HUES48 (cell line): ENCODE data around the gene OTOS.

ENCODE experiments used
- H3K27ac ChIP-seq: one replicate; pipeline ENCODE4 v1.7.0; 2013; ENCODE audit warnings: low read depth, low read length, inconsistent platforms
- H3K27me3 ChIP-seq: 2 replicates; pipeline ENCODE4 v1.6.1; 2013; ENCODE audit warnings: mild to moderate bottlenecking, low read length; ENCODE audit not compliant: control insufficient read depth, insufficient read depth
- H3K36me3 ChIP-seq: 2 replicates; pipeline ENCODE4 v1.6.1; 2013; ENCODE audit warnings: low read length; ENCODE audit not compliant: control insufficient read depth, insufficient read depth
- H3K4me1 ChIP-seq: 2 replicates; pipeline ENCODE4 v1.6.1; 2013; ENCODE audit warnings: mild to moderate bottlenecking, low read length; ENCODE audit not compliant: control insufficient read depth, insufficient read depth
- H3K4me3 ChIP-seq: 2 replicates; pipeline ENCODE4 v1.5.1; 2013; ENCODE audit warnings: mild to moderate bottlenecking, low read depth, low read length
- H3K9ac ChIP-seq: 2 replicates; pipeline ENCODE4 v1.6.1; 2013; ENCODE audit warnings: mild to moderate bottlenecking, low read depth, low read length, moderate library complexity
- H3K9me3 ChIP-seq: 2 replicates; pipeline ENCODE4 v1.6.1; 2013; ENCODE audit warnings: low read length; ENCODE audit not compliant: control insufficient read depth, insufficient read depth

The OTOS gene

GRCh38 chr2:240179186-240179815 is 38.8 kb upstream of the OTOS start:
- Histone ChIP-seq H3K9ac (no peak overlapping the region), H3K4me3 (no peak overlapping the region), H3K4me1 (no peaks in the 10 kb centered on the region), H3K27me3 (no peaks in the 10 kb centered on the region), H3K36me3 (no peaks in the 10 kb centered on the region), H3K27ac (no peak overlapping the region), H3K9me3 (no peaks in the 10 kb centered on the region)

- no peaks in the 10 kb centered on the region for H3K27me3 ChIP-seq
Measured at GRCh38 chr2:240178564-240178963, 38.1 kb upstream of the OTOS start.

GRCh38 chr2:240174496-240174895 is 34.0 kb upstream of the OTOS start:
- H3K4me3 ChIP-seq = no peak overlapping the region
- H3K9ac ChIP-seq = no peak overlapping the region
- no peaks in the 10 kb centered on the region for H3K9me3 ChIP-seq
- H3K27ac ChIP-seq = no peak overlapping the region
- no peaks in the 10 kb centered on the region for H3K4me1 ChIP-seq
- no peaks in the 10 kb centered on the region for H3K36me3 ChIP-seq
- no peaks in the 10 kb centered on the region for H3K27me3 ChIP-seq

More at GRCh38 chr2:240178564-240178963, 38.1 kb upstream of the OTOS start:
- no peaks in the 10 kb centered on the region for H3K4me1 ChIP-seq
- H3K9ac ChIP-seq = no peak overlapping the region
- no peaks in the 10 kb centered on the region for H3K36me3 ChIP-seq
- no peaks in the 10 kb centered on the region for H3K9me3 ChIP-seq
- no peak overlapping the region for H3K27ac ChIP-seq
- no peak overlapping the region for H3K4me3 ChIP-seq

- Histone ChIP-seq H3K9me3 (no peaks in the 10 kb centered on the region), H3K4me3 (no peak overlapping the region), H3K27me3 (no peaks in the 10 kb centered on the region), H3K9ac (no peak overlapping the region), H3K27ac (no peak overlapping the region), H3K4me1 (no peaks in the 10 kb centered on the region), H3K36me3 (no peaks in the 10 kb centered on the region)
Measured at GRCh38 chr2:240172071-240172895, 31.8 kb upstream of the OTOS start.

- Histone ChIP-seq H3K9ac (no peak overlapping the region), H3K27ac (no peak overlapping the region), H3K9me3 (no peaks in the 10 kb centered on the region), H3K27me3 (no peaks in the 10 kb centered on the region), H3K36me3 (no peaks in the 10 kb centered on the region), H3K4me3 (no peak overlapping the region), H3K4me1 (no peaks in the 10 kb centered on the region)
Measured at GRCh38 chr2:240170883-240171282, 30.4 kb upstream of the OTOS start.

- Histone ChIP-seq H3K27ac (no peak overlapping the region), H3K27me3 (no peaks in the 10 kb centered on the region), H3K4me1 (no peaks in the 10 kb centered on the region), H3K36me3 (no peaks in the 10 kb centered on the region), H3K9ac (no peak overlapping the region), H3K4me3 (no peak overlapping the region), H3K9me3 (no peaks in the 10 kb centered on the region)
Measured at GRCh38 chr2:240170354-240170735, 29.9 kb upstream of the OTOS start.

GRCh38 chr2:240169486-240170353 is 29.3 kb upstream of the OTOS start:
- H3K4me3 ChIP-seq = no peak overlapping the region
- no peaks in the 10 kb centered on the region for H3K4me1 ChIP-seq
- H3K27ac ChIP-seq = no peak overlapping the region
- no peak overlapping the region for H3K9ac ChIP-seq
- no peaks in the 10 kb centered on the region for H3K27me3 ChIP-seq
- no peaks in the 10 kb centered on the region for H3K9me3 ChIP-seq
- H3K36me3 ChIP-seq = no peaks in the 10 kb centered on the region

- Histone ChIP-seq H3K27me3 (no peaks in the 10 kb centered on the region), H3K9me3 (peaks cover 6% of the 10 kb centered on the region; the same call in 1 of the 2 replicates), H3K27ac (no peak overlapping the region), H3K4me1 (no peaks in the 10 kb centered on the region), H3K36me3 (no peaks in the 10 kb centered on the region), H3K9ac (no peak overlapping the region), H3K4me3 (no peak overlapping the region)
Measured at GRCh38 chr2:240168546-240169361, 28.3 kb upstream of the OTOS start.

GRCh38 chr2:240168041-240168440 is 27.6 kb upstream of the OTOS start:
- H3K9ac ChIP-seq = no peak overlapping the region
- no peaks in the 10 kb centered on the region for H3K27me3 ChIP-seq
- peaks cover 7% of the 10 kb centered on the region; the same call in 1 of the 2 replicates for H3K9me3 ChIP-seq
- no peak overlapping the region for H3K27ac ChIP-seq
- no peak overlapping the region for H3K4me3 ChIP-seq
- H3K4me1 ChIP-seq = no peaks in the 10 kb centered on the region
- no peaks in the 10 kb centered on the region for H3K36me3 ChIP-seq

- Histone ChIP-seq H3K27me3 (no peaks in the 10 kb centered on the region), H3K9me3 (peaks cover 7% of the 10 kb centered on the region; the same call in 1 of the 2 replicates), H3K27ac (no peak overlapping the region), H3K36me3 (no peaks in the 10 kb centered on the region), H3K4me3 (no peak overlapping the region), H3K4me1 (no peaks in the 10 kb centered on the region), H3K9ac (no peak overlapping the region)
Measured at GRCh38 chr2:240167588-240167880, 27.1 kb upstream of the OTOS start.
